Measurements from ENCODE around the gene CLEC1A. TPM values are rescaled to one million over a fixed set of nuclear protein-coding genes. Genes with fewer than 3 reads are reported as not detected.

The CLEC1A gene
- total RNA-seq, 4 donors from 2014 or later: 0.76 to 4.2 (median 1.9) TPM; not detected in 1

DNA sequence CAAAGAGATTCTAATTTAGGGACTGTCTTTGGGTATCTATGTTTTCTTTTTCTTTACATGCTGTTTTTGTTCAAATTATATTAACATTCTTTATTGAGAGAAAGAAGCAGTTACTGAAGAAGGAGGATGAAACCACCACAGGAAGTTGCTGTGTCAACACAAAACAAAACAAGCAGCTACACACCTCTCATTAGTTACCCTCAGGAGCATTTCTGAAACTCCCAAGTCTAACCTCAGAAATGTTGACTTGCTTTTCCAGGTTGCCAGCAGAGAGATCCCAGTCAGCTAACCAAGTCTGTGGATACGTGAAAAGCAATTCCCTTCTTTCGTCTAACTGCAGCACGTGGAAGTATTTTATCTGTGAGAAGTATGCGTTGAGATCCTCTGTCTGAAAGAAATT lies 33.5 kb downstream of the CLEC1A start:
- TF ChIP-seq, protein P1, sequence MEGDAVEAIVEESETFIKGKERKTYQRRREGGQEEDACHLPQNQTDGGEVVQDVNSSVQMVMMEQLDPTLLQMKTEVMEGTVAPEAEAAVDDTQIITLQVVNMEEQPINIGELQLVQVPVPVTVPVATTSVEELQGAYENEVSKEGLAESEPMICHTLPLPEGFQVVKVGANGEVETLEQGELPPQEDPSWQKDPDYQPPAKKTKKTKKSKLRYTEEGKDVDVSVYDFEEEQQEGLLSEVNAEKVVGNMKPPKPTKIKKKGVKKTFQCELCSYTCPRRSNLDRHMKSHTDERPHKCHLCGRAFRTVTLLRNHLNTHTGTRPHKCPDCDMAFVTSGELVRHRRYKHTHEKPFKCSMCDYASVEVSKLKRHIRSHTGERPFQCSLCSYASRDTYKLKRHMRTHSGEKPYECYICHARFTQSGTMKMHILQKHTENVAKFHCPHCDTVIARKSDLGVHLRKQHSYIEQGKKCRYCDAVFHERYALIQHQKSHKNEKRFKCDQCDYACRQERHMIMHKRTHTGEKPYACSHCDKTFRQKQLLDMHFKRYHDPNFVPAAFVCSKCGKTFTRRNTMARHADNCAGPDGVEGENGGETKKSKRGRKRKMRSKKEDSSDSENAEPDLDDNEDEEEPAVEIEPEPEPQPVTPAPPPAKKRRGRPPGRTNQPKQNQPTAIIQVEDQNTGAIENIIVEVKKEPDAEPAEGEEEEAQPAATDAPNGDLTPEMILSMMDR (IDR thresholded peaks at IDR 0.05): no peak
- TF ChIP-seq POLR2A (IDR thresholded peaks at IDR 0.05): no peak
- Histone ChIP-seq H3K4me3 (no peak overlapping the region), H3K27ac (no peak overlapping the region), H3K4me1 (no peaks in the 10 kb centered on the region), H3K36me3 (no peaks in the 10 kb centered on the region), H3K9me3 (no peaks in the 10 kb centered on the region), H3K27me3 (no peaks in the 10 kb centered on the region)
- intact Hi-C loops (cut with DNase I): no loop called here
- WGBS, 2 donors: 87 to 94% methylated on average over 4 of the region's 4 CpGs
- DNase-seq: no peak

DNA sequence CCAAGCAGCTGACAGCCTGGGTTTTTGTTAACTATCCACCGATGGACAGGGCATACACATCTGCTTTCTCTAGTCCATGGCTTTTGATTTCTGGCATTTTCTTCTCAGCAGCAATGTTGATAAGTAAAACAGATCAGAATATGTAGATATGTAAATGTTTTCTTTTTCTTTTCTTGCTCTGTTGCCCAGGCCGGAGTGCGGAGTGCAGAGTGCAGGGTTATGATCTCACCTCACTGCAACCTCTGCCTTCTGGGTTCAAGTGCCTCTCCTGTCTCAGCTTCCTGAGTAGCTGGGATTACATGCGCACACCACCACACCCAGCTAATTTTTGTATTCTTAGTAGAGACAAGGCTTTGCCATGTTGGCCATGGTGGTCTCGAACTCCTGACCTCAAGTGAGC lies 40.4 kb downstream of the CLEC1A start:
- H3K4me3 ChIP-seq: no peak overlapping the region
- H3K27ac ChIP-seq: no peak overlapping the region
- no peak for DNase-seq
- WGBS, 2 donors: 74 to 84% methylated on average over 5 of the region's 5 CpGs
- no peaks in the 10 kb centered on the region for H3K27me3 ChIP-seq
- intact Hi-C loops (cut with DNase I): no loop called here
- H3K4me1 ChIP-seq: no peaks in the 10 kb centered on the region
- TF ChIP-seq, protein P1 (IDR thresholded peaks at IDR 0.05): no peak
- no peak for TF ChIP-seq POLR2A (IDR thresholded peaks at IDR 0.05)
- no peaks in the 10 kb centered on the region for H3K36me3 ChIP-seq
- no peaks in the 10 kb centered on the region for H3K9me3 ChIP-seq

DNA sequence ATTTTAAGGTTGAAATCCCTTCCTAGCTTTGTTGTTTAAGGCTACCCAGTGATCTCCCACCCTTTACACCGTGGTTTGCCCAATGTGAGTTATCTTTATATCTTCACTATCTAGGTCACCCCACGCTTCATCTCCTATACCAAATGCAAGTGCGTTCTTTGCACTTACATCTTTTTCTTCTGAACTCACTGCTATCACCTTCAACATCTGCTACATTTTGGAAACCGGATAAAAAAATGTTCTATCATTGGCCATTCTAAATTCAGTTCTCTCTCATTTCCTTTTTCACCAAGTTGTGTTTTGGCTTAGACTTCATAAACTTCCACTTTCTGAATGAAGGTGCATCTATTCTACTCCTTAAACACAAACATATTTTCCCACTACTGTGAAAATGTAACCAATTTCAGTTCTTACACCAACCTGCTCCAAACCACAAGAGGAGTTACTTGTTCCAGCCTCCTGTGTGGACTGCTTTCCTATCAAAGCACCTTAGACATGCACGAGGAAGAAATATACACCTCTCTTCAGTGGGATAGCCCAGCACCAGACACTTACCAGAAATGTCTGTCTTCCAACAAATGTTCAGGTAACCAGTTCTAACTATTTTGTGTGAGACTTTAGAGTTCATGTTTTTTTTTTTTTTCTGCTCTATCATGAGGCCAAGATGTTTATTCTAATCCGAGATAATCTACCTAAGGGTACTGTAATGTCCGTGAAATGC lies 46.4 kb downstream of the CLEC1A start:
- Histone ChIP-seq H3K27me3 (no peaks in the 10 kb centered on the region), H3K27ac (no peak overlapping the region), H3K36me3 (no peaks in the 10 kb centered on the region), H3K9me3 (peaks cover 0 to 3% (median 0%) of the 10 kb centered on the region in 3 donors), H3K4me3 (no peak overlapping the region), H3K4me1 (no peaks in the 10 kb centered on the region)
- intact Hi-C loops (cut with DNase I): no loop called here
- DNase-seq: no peak
- WGBS, 2 donors: 63 to 67% methylated on average over 7 of the region's 7 CpGs
- no peak for TF ChIP-seq POLR2A (IDR thresholded peaks at IDR 0.05)
- TF ChIP-seq, protein P1 (IDR thresholded peaks at IDR 0.05): no peak

DNA sequence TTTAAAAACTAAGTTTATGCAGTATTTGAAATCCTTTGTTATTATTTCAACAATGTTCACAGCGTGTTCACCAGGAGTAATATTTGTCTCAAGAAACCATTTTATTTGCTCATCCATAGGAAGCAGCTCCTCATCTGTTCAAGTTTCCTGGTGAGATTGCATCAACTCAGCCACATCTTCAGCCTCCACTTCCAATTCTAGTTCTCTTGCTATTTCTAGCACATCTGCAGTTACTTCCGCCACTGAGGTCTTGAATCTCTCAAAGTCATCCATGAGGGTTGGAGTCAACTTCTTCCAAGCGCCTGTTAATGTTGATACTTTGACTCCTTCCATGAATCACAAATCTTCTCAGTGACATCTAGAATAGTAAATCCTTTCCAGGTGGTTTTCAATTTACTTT lies 50.3 kb downstream of the CLEC1A start:
- no peak for DNase-seq
- no peaks in the 10 kb centered on the region for H3K27me3 ChIP-seq
- H3K9me3 ChIP-seq: peaks cover 0 to 3% (median 0%) of the 10 kb centered on the region in 3 donors
- no peaks in the 10 kb centered on the region for H3K36me3 ChIP-seq
- TF ChIP-seq, protein P1 (IDR thresholded peaks at IDR 0.05): no peak
- no peak for TF ChIP-seq POLR2A (IDR thresholded peaks at IDR 0.05)
- no peak overlapping the region for H3K27ac ChIP-seq
- intact Hi-C loops (cut with DNase I): no loop called here
- no peak overlapping the region for H3K4me3 ChIP-seq
- 69 to 74% methylated on average over 3 of the region's 3 CpGs for WGBS, 2 donors
- no peaks in the 10 kb centered on the region for H3K4me1 ChIP-seq

DNA sequence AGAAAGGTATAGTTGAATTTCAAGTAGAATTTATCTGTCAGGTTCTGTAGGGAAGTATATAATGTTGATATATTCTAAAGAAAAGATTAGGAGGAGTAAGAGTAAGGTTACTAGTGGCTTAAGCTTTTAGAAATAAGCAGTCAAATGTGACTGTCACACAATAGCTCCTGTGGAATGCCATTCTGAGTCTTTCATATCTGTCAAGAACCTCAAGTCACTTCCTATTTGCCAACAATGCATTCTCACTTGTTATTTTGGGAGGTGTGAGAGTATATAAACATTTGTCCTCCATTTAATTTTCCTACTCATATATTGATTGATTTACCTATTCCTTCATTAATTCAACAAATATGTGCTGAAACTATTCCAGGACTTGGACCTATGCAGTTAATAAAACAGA lies 56.6 kb downstream of the CLEC1A start:
- no peaks in the 10 kb centered on the region for H3K4me1 ChIP-seq
- no peak overlapping the region for H3K27ac ChIP-seq
- no peak overlapping the region for H3K4me3 ChIP-seq
- TF ChIP-seq, protein P1 (IDR thresholded peaks at IDR 0.05): no peak
- no peak for TF ChIP-seq POLR2A (IDR thresholded peaks at IDR 0.05)
- H3K27me3 ChIP-seq: no peaks in the 10 kb centered on the region
- intact Hi-C loops (cut with DNase I): no loop called here
- H3K9me3 ChIP-seq: no peaks in the 10 kb centered on the region
- H3K36me3 ChIP-seq: no peaks in the 10 kb centered on the region
- DNase-seq: no peak
